GM18870 (cell line): ENCODE measurements around the gene DBN1.

Source experiments
- ATAC-seq: cut with Tn5 transposase; IDR thresholded peaks from one replicate; pipeline ENCODE4 v1.9.1; 2021; ENCODE audit warnings: moderate library complexity; ENCODE audit not compliant: unreplicated experiment

The DBN1 gene

DNA sequence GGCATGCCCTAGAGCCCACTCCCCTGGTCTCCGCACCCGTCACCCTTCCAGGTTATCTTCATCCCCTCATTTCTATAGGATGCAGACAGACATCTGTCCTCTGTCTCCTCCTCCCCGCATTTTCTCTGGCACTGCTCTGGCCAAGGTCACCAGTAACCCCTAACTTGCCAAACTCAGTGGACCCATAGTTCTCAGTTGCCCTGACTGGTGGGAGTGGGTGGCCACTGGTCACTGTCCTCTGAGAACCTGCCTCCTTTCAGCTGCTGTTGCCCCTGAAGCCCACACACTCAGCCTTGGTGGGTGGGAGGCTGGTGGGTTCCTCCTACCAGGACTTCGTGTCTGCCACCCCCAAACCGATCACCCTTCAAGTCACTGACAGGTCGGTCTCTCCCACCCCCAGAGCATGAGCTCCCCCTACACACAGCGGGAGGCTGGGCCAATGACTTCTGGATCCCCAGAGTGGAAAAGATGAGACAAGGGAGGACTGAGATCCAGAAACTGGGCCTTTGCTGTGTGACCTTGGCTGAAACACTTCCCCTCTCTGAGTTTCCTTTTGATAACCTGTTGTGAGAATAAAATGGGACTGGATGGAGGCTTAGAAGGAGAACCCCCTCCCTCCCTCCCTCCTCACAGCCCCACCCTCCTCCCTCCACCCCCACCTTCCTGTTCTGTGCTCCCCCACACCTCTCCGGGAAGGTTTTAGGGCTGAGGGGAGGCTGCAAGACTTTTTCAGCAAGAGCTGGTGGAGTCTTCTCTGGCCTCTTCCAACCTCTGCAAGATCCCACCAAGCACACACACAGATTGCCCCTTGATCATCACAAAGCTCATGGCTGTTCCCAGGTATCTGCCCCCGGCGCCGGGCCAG, 2.4 kb upstream of the DBN1 start:
- ATAC-seq = no peak

DNA sequence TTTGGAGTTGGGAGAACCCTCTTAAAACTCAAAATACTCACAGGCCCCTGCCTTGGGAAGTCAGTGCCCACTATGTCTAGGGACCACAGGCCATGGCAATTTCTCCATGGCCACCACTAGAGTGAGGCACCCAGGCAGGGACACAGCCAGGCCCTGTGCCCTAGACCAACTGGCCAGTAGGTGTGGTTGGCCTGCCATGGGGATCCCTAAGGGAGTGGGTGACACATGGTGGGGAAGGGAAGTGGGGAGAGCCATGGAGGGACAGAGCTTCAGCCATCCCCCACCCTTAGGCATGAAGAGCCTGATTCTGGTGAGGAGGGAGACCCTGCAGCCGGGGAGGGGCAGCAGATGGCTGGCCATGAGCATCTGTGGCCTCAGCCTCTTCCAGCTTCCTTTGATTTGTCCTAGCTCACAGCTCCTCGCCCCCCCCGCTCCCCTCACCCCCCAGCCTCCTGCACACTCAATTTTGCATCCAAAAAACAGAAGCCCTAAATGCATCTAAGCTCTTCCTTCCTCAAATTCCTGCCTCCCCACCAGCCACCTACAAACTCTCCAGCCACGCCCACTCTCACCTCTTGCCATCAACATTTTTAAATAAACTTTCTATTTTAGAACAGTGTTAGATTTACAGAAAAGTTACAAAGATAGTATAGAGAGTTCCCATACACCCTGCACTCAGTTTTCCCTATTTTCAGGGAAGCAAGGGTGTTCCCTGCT, 1.6 kb upstream of the DBN1 start:
- no peak for ATAC-seq

- ATAC-seq = no peak
Observed at GRCh38 chr5:177474002-177474476, 605 bp upstream of the DBN1 start.

DNA sequence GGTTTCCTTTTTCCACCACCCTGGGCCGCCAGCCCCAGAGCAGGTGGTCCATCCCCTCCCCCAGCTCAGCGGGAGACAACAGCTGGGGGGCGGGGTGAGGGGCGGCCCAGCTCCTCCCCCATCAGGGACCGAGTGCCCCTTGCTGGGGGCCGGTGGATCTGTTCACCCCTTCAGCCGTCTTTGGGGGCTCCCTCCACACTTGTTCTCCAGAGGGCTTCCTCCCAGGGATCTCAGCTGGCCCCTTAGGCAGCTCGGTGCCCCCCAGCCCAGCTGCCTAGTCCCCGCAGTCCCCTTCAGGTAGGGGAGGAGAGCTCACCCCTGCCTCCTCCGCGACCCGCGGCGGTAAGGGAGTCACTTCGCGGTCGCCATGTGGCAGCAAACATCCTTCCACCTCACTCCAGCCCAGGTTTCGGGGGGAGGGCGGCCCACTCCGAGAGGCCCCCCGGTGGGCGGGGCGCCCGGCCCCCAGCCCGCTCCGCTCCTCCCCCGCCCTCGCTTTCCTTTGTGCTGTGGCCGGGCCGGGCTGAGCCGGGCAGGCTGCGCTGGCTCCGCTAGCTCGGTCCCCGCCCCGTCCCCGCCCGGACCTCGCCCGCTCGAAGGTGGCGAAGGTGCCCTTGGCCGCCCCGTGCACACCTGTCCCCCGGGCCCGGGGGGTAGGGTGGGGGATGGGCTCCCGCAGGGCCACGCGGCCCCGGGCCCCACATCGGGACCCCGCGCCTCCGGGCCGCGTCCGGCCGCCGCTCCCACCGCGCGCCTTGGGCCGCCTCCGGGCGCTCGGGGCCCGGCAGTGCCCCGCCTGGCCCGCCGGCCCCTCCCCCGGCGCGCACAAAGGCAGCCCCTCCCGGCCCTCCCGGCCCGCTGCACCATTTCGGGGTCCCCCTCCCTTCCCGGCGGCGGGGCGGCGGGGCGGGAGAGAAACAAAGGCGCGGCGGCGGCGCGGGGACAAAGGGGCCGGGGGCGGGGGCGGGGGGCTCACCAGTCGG, 683 bp downstream of the DBN1 start:
- ATAC-seq = no peak

DNA sequence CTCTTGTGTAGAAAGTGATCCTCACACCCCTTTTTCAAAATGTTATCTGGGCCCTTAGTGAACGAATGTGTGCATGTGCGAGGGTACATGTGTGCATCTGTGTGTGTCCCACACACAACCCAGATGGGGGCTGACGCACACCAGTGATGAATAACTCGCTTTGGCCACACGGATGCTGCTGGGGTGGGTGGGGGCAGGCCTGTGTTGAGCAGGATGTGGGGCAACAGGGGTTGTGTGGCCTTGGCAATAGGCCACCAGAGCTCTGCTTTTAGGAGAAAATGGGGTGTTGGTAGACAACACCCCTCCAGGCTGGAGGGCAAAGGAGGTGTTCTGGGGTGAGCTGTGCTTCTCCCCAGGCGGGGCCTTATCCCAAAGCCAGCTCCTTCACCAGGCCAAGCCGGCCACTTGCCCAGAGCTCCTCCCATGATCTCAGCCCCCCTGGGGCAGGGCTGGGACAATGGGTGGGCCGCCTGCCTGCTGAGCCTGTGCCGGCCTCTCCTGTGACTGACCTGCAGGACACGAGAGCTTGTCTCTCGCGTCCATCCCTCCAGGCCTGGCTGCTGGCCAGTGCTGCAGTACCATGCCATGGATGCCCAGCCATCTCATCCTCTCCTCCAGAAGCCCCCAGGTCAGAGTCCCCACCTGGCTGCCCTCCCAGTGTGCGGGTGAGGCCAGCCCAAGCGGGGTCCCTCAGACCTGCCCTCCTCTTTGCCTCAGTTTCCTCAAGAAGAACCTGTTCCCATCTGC, 1.7 kb downstream of the DBN1 start:
- ATAC-seq = no peak

DNA sequence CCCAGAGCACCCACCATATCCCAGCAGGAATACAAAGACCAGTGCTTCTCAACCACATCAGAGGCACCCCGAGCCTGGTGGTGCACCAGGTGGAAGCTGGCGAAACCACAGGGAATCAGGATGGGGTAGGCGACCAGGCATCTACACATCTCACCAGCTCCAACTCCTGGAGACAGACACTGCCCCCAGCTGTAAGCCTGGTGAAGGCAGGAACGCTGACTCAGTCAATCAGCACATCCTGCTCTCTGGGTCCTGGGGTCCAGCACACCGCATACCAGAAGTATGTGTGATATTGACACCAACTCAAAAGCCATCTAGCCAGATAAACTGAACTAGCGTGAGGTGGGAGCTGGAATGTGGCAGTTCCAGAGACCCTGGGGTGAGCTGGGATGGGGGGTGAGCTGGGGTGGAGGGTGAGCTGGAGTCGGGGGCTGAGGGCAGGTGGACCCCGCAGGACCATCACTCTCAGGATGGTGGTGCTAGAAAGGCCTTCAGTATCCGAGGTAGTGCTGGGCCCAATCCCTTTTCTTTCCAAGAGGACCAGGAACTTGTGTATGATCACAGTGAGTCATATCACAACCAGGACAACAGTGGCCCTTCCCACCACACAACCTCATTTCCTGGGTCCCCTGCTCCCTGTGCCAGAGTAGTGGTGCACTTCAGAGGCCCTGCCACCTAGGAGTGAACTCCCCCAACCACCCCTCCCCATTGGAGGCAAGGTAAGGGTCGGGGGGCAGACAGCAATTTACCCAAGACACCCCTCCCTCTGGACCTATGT, 2.5 kb downstream of the DBN1 start:
- ATAC-seq = no peak

DNA sequence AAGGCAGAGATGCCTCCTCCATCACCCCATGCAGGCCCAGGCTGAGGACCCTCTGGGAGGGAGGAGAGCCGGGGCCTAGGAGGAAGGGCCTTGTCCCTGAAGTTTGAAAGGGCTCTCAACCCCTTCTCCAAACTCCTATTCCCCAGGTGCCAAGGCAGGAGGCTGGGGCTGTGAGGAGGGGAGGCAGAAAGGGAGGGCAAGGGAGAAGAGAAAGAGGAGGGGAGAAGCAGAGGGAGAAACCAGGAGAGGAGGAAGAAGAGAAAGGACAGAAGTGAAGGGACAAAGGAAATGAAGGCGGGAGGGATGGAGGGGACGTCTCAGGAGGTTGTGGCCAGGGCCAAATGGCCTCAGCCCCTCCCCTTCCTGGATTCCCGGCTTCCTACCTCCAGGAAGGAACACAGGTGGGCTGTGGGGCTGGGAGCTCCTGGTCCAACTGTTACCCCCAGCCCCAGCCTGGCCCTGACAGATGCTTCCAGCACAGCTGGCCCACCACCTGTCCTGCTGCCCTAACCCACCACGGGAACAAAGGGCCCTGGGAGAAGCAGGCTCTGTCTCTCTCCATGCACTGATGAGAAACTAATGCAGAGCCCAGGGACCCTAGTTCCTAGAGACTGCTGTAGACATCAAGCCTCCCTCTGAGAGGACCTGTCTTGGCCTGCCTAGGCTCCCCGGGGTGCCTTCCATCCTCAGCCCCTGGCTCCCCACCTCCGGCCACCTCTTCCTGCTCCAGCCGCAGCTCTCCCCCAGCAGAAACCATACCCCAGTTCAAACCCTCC, 3.5 kb downstream of the DBN1 start:
- ATAC-seq = no peak

DNA sequence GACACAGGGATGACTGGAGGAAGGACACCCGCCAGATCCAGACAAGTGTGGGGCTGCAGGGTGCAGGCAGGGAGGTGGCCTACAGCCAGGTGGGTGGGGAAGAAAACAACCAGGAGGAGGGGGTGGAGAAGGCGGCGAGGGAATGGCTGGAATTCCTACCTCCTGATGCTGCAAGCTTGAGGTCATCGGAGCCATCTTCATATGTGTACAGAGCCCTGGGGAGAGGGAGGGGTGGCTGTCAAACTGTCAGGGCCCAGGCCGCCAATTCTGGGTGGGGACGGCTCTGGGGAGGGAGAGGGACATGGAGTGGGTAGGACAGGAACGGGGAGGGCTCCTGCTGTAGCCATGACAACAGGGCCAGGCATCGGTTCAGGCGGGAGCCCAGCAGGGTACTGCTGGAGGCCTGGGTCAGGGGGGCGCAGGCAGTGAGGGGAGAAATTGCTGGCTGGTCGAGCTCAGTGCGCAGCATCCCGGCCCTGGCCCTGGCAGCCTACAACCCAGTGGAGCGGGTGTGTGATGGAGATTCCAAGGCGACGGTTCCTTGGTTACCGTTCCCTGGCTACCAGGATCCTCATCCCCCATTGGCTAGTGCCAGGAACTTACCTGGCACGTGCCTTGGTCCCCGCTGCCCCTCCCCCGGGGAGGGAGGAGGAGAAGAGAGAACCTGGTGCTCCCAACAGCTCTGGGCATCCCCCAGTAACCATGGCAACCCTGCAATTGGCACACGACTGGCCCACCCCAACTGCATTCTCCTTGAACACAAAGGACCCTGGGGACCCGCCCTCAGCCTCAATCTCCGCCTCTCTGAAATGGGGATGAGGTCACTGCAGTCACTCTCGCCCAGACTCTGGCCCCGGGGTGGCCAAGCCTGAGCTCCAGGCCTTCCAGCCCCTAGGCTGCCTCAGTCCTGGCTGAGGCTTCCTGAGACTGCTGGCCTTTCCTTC, 4.5 kb downstream of the DBN1 start:
- no peak for ATAC-seq

DNA sequence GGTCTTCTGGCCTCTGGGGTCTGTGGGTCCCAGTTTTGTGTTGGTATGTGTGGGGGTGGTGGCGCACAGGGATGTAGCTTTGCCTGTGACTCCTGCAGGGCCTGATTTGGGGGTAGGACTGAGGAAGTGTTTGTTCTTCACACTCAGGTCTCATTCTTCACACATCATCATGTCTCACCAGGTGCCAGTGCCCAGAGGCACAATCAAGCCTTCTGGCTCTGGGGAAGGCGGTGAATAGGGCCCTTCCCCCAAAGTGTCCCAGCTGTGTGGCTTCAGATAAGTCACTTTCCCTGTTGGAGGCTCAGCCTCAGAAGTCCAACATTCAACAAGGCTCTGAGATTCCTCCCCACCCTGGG, 5.1 kb downstream of the DBN1 start:
- no peak for ATAC-seq

- no peak for ATAC-seq
Observed at GRCh38 chr5:177467436-177467835, 6.0 kb downstream of the DBN1 start.

DNA sequence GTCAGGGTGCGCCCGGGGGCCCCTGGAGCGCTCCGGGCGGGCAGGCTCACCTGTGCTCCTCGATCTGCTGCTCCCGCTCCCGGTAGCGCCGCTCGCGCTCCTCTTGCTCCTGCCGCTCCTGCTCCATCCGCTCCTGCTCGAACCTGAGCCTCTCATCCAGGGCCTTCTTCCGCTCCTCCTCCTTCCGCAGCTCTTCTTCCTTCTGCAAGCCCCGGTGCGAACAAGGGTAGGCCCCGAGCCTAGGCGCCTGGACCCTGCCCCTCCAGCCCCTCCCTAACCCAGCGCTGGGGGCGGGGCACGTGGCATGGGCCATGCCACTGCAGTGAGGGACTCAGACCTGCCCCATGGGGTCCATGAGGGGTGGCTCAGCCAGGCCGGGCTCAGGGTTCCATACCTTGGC, 6.6 kb downstream of the DBN1 start:
- no peak for ATAC-seq

DNA sequence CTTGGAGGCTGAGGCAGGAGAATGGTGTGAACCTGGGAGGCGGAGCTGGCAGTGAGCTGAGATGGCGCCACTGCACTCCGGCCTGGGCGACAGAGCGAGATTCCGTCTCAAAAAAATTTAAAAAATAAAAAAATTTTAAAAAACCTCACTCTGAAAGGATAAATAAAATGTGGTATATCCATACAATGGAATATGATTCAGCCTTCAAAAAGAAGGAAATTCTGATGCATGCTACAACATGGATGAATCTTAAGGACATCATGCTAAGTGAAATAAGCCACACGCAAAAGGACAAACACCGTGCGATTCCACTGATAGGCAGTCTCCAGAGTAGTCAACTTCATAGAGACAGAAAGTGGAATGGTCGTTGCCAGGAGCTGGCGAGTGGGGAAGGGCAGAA, 8.4 kb downstream of the DBN1 start:
- ATAC-seq = no peak

- no peak for ATAC-seq
Observed at GRCh38 chr5:177462021-177462670, 11.3 kb downstream of the DBN1 start.

DNA sequence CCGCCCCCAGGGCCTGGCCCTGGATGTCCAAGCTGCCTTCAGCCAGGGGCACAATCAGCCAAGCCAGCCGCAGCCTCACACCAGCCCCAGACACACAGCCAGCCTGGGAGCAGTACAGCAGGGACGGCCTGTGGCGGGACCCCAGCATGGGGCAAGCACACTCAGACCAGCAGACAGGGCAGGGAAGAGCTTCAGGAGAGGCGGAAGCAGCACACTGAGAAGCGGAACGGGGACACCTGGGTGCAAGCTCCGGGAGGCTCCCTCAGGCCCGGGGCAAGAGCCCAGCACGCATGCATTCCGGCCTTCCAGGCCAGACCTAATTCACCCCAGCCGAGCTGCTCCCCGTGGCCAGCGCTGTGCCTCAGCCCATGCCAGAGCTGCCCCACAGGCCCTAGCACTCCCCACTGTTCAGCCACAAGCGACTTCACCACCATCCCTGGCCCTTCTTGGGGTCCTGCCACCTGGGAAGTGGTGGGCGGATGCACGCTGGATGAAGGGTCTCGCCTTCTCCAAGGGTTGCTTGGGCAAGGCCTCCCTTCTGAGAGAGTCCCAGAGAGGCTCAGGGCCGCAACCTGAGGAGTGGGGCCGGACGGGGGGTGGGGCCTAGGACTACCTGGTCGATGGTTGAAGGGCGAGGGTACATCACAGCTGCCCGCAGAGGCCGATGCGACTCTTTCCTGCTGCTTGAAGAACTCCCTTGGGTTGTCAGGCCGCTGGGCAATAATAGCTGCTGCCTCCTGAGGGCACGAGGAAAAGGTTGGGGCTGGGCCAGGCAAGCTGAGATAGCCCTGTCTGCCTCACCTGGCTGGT, 13.4 kb downstream of the DBN1 start:
- ATAC-seq = no peak

DNA sequence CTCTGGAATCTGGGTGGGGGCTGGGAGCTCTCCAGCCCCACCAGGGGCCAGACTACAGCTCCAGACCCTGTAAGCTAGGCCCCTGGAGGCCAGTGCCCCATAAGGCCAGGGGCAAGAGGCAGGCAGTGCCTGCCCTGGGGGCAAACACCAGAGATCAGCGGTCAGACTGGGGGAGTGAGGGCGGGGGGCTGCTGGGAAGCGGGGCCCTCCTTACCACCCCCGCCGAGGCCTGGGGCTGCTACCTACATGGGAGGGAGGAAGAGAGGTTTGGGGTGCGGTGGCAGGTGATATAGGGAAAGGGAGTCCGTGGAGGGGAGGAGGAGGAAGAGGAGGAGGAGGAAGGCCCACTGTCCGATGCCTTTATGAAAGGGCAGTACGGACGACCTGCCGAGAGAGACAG, 14.1 kb downstream of the DBN1 start:
- ATAC-seq = no peak

DNA sequence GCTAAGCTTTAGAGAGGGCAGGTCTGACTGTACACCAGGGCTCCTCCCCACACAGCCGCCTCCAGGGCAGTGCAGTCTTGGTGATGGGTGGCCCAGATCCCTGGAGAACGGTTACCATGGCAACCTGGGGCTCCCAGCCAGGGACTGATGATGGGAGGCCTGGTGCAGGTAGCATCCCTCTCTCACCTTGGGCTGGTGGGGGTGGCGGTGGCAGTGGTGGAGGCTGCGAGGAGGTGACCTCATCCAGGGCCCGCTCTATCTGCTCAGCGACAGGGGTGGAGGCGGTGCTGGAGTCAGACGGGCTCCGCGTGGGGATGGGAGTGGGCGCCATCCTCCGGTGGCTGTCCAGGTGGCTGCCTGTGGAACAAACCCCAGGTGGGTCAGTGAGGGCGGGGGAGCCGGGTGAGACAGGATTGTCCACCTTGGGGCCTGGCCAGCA, 14.5 kb downstream of the DBN1 start:
- ATAC-seq = no peak
